ENCODE data around the gene ZAP70.

ZAP70 gene

GRCh38 chr2:97736185-97736584 is 22.8 kb downstream of the ZAP70 start:
- Histone ChIP-seq H3K36me3 (ENCODE audit: insufficient read depth, low read length) (no peaks in the 10 kb centered on the region), H2AFZ (ENCODE audit: low read length, unreplicated experiment) (no peak overlapping the region), H3K4me3 (ENCODE audit: low read depth, low read length) (no peak overlapping the region), H3K79me2 (ENCODE audit: control insufficient read depth, insufficient read depth, low read length, unreplicated experiment) (no peaks in the 10 kb centered on the region), H3K4me1 (ENCODE audit: control insufficient read depth, insufficient read depth, low read length, unreplicated experiment) (no peaks in the 10 kb centered on the region), H3K27me3 (ENCODE audit: insufficient read depth, low read length) (no peaks in the 10 kb centered on the region), H3K27ac (ENCODE audit: low read depth, low read length) (no peak overlapping the region)

- no peak overlapping the region for H3K27ac ChIP-seq (ENCODE audit: low read depth, low read length)
- peaks cover 2% of the 10 kb centered on the region for H3K4me1 ChIP-seq (ENCODE audit: control insufficient read depth, insufficient read depth, low read length, unreplicated experiment)
- no peaks in the 10 kb centered on the region for H3K79me2 ChIP-seq (ENCODE audit: control insufficient read depth, insufficient read depth, low read length, unreplicated experiment)
- no peaks in the 10 kb centered on the region for H3K27me3 ChIP-seq (ENCODE audit: insufficient read depth, low read length)
- no peak overlapping the region for H2AFZ ChIP-seq (ENCODE audit: low read length, unreplicated experiment)
- H3K4me3 ChIP-seq (ENCODE audit: low read depth, low read length): no peak overlapping the region
- no peaks in the 10 kb centered on the region for H3K36me3 ChIP-seq (ENCODE audit: insufficient read depth, low read length)
Observed at GRCh38 chr2:97736608-97737330, 23.4 kb downstream of the ZAP70 start.

- H3K4me3 ChIP-seq (ENCODE audit: low read depth, low read length): no peak overlapping the region
- no peaks in the 10 kb centered on the region for H3K79me2 ChIP-seq (ENCODE audit: control insufficient read depth, insufficient read depth, low read length, unreplicated experiment)
- H3K36me3 ChIP-seq (ENCODE audit: insufficient read depth, low read length): no peaks in the 10 kb centered on the region
- no peaks in the 10 kb centered on the region for H3K27me3 ChIP-seq (ENCODE audit: insufficient read depth, low read length)
- no peak overlapping the region for H2AFZ ChIP-seq (ENCODE audit: low read length, unreplicated experiment)
- H3K4me1 ChIP-seq (ENCODE audit: control insufficient read depth, insufficient read depth, low read length, unreplicated experiment): peaks cover 10% of the 10 kb centered on the region
- H3K27ac ChIP-seq (ENCODE audit: low read depth, low read length): no peak overlapping the region
Observed at GRCh38 chr2:97737421-97738178, 24.2 kb downstream of the ZAP70 start.

- Histone ChIP-seq H3K27me3 (ENCODE audit: insufficient read depth, low read length) (no peaks in the 10 kb centered on the region), H3K27ac (ENCODE audit: low read depth, low read length) (no peak overlapping the region), H3K36me3 (ENCODE audit: insufficient read depth, low read length) (no peaks in the 10 kb centered on the region)
Observed at GRCh38 chr2:97738179-97739019, 25.0 kb downstream of the ZAP70 start.

GRCh38 chr2:97739020-97739892 is 25.9 kb downstream of the ZAP70 start:
- Histone ChIP-seq H2AFZ (ENCODE audit: low read length, unreplicated experiment) (no peak overlapping the region), H3K79me2 (ENCODE audit: control insufficient read depth, insufficient read depth, low read length, unreplicated experiment) (no peaks in the 10 kb centered on the region), H3K36me3 (ENCODE audit: insufficient read depth, low read length) (no peaks in the 10 kb centered on the region), H3K27me3 (ENCODE audit: insufficient read depth, low read length) (no peaks in the 10 kb centered on the region), H3K27ac (ENCODE audit: low read depth, low read length) (no peak overlapping the region), H3K4me3 (ENCODE audit: low read depth, low read length) (no peak overlapping the region), H3K4me1 (ENCODE audit: control insufficient read depth, insufficient read depth, low read length, unreplicated experiment) (peaks cover 15% of the 10 kb centered on the region)

More at GRCh38 chr2:97738179-97739019, 25.0 kb downstream of the ZAP70 start:
- Histone ChIP-seq H3K4me1 (ENCODE audit: control insufficient read depth, insufficient read depth, low read length, unreplicated experiment) (peaks cover 15% of the 10 kb centered on the region), H3K4me3 (ENCODE audit: low read depth, low read length) (no peak overlapping the region), H3K79me2 (ENCODE audit: control insufficient read depth, insufficient read depth, low read length, unreplicated experiment) (no peaks in the 10 kb centered on the region), H2AFZ (ENCODE audit: low read length, unreplicated experiment) (no peak overlapping the region)

- H2AFZ ChIP-seq (ENCODE audit: low read length, unreplicated experiment): no peak overlapping the region
- peaks cover 15% of the 10 kb centered on the region for H3K4me1 ChIP-seq (ENCODE audit: control insufficient read depth, insufficient read depth, low read length, unreplicated experiment)
- H3K27me3 ChIP-seq (ENCODE audit: insufficient read depth, low read length): no peaks in the 10 kb centered on the region
- H3K36me3 ChIP-seq (ENCODE audit: insufficient read depth, low read length): no peaks in the 10 kb centered on the region
- H3K27ac ChIP-seq (ENCODE audit: low read depth, low read length): no peak overlapping the region
- no peaks in the 10 kb centered on the region for H3K79me2 ChIP-seq (ENCODE audit: control insufficient read depth, insufficient read depth, low read length, unreplicated experiment)
- H3K4me3 ChIP-seq (ENCODE audit: low read depth, low read length): no peak overlapping the region
Observed at GRCh38 chr2:97739893-97740245, 26.5 kb downstream of the ZAP70 start.

GRCh38 chr2:97740590-97741182 is 27.3 kb downstream of the ZAP70 start:
- Histone ChIP-seq H2AFZ (ENCODE audit: low read length, unreplicated experiment) (no peak overlapping the region), H3K79me2 (ENCODE audit: control insufficient read depth, insufficient read depth, low read length, unreplicated experiment) (no peaks in the 10 kb centered on the region), H3K36me3 (ENCODE audit: insufficient read depth, low read length) (no peaks in the 10 kb centered on the region), H3K27me3 (ENCODE audit: insufficient read depth, low read length) (no peaks in the 10 kb centered on the region), H3K27ac (ENCODE audit: low read depth, low read length) (no peak overlapping the region), H3K4me1 (ENCODE audit: control insufficient read depth, insufficient read depth, low read length, unreplicated experiment) (peaks cover 15% of the 10 kb centered on the region), H3K4me3 (ENCODE audit: low read depth, low read length) (no peak overlapping the region)

GRCh38 chr2:97741251-97741650 is 27.9 kb downstream of the ZAP70 start:
- peaks cover 15% of the 10 kb centered on the region for H3K4me1 ChIP-seq (ENCODE audit: control insufficient read depth, insufficient read depth, low read length, unreplicated experiment)

GRCh38 chr2:97741686-97742085 is 28.3 kb downstream of the ZAP70 start:
- H3K4me3 ChIP-seq (ENCODE audit: low read depth, low read length): no peak overlapping the region

More at GRCh38 chr2:97741251-97741650, 27.9 kb downstream of the ZAP70 start:
- Histone ChIP-seq H2AFZ (ENCODE audit: low read length, unreplicated experiment) (no peak overlapping the region), H3K36me3 (ENCODE audit: insufficient read depth, low read length) (no peaks in the 10 kb centered on the region), H3K27ac (ENCODE audit: low read depth, low read length) (no peak overlapping the region), H3K27me3 (ENCODE audit: insufficient read depth, low read length) (no peaks in the 10 kb centered on the region), H3K79me2 (ENCODE audit: control insufficient read depth, insufficient read depth, low read length, unreplicated experiment) (no peaks in the 10 kb centered on the region), H3K4me3 (ENCODE audit: low read depth, low read length) (no peak overlapping the region)

More at GRCh38 chr2:97741686-97742085, 28.3 kb downstream of the ZAP70 start:
- Histone ChIP-seq H2AFZ (ENCODE audit: low read length, unreplicated experiment) (no peak overlapping the region), H3K4me1 (ENCODE audit: control insufficient read depth, insufficient read depth, low read length, unreplicated experiment) (peaks cover 15% of the 10 kb centered on the region), H3K79me2 (ENCODE audit: control insufficient read depth, insufficient read depth, low read length, unreplicated experiment) (no peaks in the 10 kb centered on the region), H3K27ac (ENCODE audit: low read depth, low read length) (no peak overlapping the region), H3K27me3 (ENCODE audit: insufficient read depth, low read length) (no peaks in the 10 kb centered on the region), H3K36me3 (ENCODE audit: insufficient read depth, low read length) (no peaks in the 10 kb centered on the region)

Data from ACC112 (cell line).